ENCODE measurements around the gene COMMD6.

COMMD6 gene

DNA sequence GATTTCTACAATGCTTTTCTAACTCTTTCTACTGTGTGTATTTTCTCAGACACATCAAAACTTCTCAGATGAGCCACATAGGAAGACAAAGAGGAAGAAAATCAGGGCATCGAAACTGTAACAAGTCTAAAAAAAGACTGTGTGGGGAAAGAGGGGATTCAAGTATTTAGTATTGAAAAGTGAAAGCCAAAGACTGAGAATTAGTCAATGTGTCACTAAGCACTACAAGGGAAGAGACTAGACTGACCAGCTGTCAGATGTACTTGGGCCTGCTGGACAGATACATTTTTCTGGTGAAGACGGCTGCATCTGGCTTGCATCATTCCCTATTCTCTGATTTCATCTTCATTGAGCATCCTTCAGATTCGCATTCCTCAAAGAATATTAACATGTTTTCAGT lies 25.4 kb downstream of the COMMD6 start:
- H4K20me1 ChIP-seq (ENCODE audit: insufficient read depth, low read length, poor library complexity, severe bottlenecking): no peaks in the 10 kb centered on the region

DNA sequence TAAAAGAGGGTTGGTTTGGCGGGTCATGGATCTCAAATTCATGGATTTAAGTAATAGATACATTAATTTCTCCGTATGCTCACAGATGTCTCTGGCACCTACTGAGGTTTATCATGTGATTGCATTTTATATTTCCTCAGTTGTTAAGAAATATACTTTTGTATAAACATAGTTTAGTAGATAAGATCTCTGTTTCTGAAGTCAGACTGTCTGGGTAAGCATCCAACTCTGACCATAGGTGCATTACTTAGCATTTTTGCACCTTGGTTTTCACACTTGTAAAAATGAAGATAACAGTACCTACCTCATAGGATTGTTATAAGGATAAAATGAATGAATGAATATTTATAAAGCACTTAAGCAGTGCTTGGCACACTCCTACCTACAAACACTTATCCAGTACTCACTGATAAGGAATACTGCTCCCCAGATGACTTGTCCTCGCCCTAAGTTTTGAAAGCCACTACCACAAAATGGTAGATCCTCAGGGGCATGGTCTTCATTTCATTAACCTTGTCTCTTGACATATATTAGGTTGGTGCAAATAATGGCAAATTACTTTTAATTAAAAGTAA lies 26.5 kb downstream of the COMMD6 start:
- H3K4me3 ChIP-seq (ENCODE audit: low read length, poor library complexity, severe bottlenecking): no peak overlapping the region
- no peaks in the 10 kb centered on the region for H3K9me2 ChIP-seq (replicated peaks; ENCODE audit: low read depth, low read length)
- peaks cover 22% of the 10 kb centered on the region for H3K9me3 ChIP-seq (ENCODE audit: insufficient read depth, low read depth, low read length)
- H2AFZ ChIP-seq (ENCODE audit: low read length): no peak overlapping the region
- H3K36me3 ChIP-seq (ENCODE audit: insufficient read depth, low read length): peaks cover 6% of the 10 kb centered on the region; the same call in 1 of the 2 replicates
- H3K4me1 ChIP-seq (ENCODE audit: insufficient read depth, low read length, poor library complexity, severe bottlenecking): peaks cover 66% of the 10 kb centered on the region
- no peaks in the 10 kb centered on the region for H3K79me2 ChIP-seq (ENCODE audit: insufficient read depth, low read length)
- H3K27me3 ChIP-seq (ENCODE audit: insufficient read depth, low read length, poor library complexity, severe bottlenecking): no peaks in the 10 kb centered on the region
- H3K9ac ChIP-seq (ENCODE audit: low read depth, low read length, poor library complexity, severe bottlenecking): no peak overlapping the region
- peak overlapping the region; percentile 39 for H3K4me2 ChIP-seq (ENCODE audit: low read depth, low read length, poor library complexity, severe bottlenecking)
- H4K20me1 ChIP-seq (ENCODE audit: insufficient read depth, low read length, poor library complexity, severe bottlenecking): no peaks in the 10 kb centered on the region
- TF ChIP-seq, protein P1, sequence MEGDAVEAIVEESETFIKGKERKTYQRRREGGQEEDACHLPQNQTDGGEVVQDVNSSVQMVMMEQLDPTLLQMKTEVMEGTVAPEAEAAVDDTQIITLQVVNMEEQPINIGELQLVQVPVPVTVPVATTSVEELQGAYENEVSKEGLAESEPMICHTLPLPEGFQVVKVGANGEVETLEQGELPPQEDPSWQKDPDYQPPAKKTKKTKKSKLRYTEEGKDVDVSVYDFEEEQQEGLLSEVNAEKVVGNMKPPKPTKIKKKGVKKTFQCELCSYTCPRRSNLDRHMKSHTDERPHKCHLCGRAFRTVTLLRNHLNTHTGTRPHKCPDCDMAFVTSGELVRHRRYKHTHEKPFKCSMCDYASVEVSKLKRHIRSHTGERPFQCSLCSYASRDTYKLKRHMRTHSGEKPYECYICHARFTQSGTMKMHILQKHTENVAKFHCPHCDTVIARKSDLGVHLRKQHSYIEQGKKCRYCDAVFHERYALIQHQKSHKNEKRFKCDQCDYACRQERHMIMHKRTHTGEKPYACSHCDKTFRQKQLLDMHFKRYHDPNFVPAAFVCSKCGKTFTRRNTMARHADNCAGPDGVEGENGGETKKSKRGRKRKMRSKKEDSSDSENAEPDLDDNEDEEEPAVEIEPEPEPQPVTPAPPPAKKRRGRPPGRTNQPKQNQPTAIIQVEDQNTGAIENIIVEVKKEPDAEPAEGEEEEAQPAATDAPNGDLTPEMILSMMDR (conservative IDR thresholded peaks at IDR 0.05; ENCODE audit: low read length): 0 out of 2 replicates have a peak, but pooled peaks have one; percentile 1
- no peak for TF ChIP-seq EZH2phosphoT487 (IDR thresholded peaks at IDR 0.05; ENCODE audit: borderline replicate concordance)
- peaks cover 8% of the 10 kb centered on the region; the same call in 1 of the 2 replicates for H3F3A ChIP-seq (ENCODE audit: low read depth)

More for the DNA sequence above, 25.4 kb downstream of the COMMD6 start:
- H3K9me3 ChIP-seq (ENCODE audit: insufficient read depth, low read depth, low read length): peaks cover 28% of the 10 kb centered on the region
- H3K9ac ChIP-seq (ENCODE audit: low read depth, low read length, poor library complexity, severe bottlenecking): no peak overlapping the region
- no peak overlapping the region for H3K4me3 ChIP-seq (ENCODE audit: low read length, poor library complexity, severe bottlenecking)
- no peaks in the 10 kb centered on the region for H3K79me2 ChIP-seq (ENCODE audit: insufficient read depth, low read length)
- no peak overlapping the region for H3K4me2 ChIP-seq (ENCODE audit: low read depth, low read length, poor library complexity, severe bottlenecking)
- H3K36me3 ChIP-seq (ENCODE audit: insufficient read depth, low read length): peaks cover 6% of the 10 kb centered on the region; the same call in 1 of the 2 replicates
- no peak for TF ChIP-seq EZH2phosphoT487 (IDR thresholded peaks at IDR 0.05; ENCODE audit: borderline replicate concordance)
- TF ChIP-seq, protein P1 (conservative IDR thresholded peaks at IDR 0.05; ENCODE audit: low read length): no peak
- peaks cover 59% of the 10 kb centered on the region for H3K4me1 ChIP-seq (ENCODE audit: insufficient read depth, low read length, poor library complexity, severe bottlenecking)
- peaks cover 8% of the 10 kb centered on the region; the same call in 1 of the 2 replicates for H3F3A ChIP-seq (ENCODE audit: low read depth)
- H3K9me2 ChIP-seq (replicated peaks; ENCODE audit: low read depth, low read length): no peaks in the 10 kb centered on the region
- peak overlapping the region; percentile 45; the same call in 1 of the 2 replicates for H2AFZ ChIP-seq (ENCODE audit: low read length)
- H3K27me3 ChIP-seq (ENCODE audit: insufficient read depth, low read length, poor library complexity, severe bottlenecking): no peaks in the 10 kb centered on the region

DNA sequence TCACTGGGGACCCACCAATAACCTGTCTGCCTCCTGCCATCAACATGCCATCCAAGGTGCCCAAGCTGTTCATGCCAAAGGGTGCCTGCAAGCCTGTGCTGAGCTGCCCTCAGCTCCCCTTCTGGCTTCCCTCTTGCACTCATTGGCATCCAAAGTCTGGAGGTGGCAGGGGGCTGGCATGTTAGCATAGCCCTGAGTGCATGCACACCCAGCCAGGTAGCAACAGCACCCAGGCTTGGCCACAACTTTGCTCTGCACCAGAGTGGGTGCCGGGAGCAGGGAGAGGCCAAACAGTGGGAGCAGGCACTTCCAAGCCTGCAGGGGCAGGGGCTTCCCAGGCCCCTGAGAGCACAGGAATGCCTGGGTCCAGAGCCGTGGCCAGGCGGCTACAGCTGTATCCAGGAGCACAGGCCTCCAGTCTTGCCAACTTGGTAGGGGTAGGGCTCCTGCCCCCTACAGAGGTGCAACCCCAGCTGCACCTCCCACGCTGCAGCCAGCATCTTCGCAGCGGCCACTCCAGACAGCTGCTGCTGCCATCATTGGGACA lies 29.6 kb downstream of the COMMD6 start:
- no peaks in the 10 kb centered on the region for H3K79me2 ChIP-seq (ENCODE audit: insufficient read depth, low read length)
- no peak for TF ChIP-seq EZH2phosphoT487 (IDR thresholded peaks at IDR 0.05; ENCODE audit: borderline replicate concordance)
- TF ChIP-seq, protein P1 (conservative IDR thresholded peaks at IDR 0.05; ENCODE audit: low read length): no peak
- peak overlapping the region; percentile 35 for H3K9ac ChIP-seq (ENCODE audit: low read depth, low read length, poor library complexity, severe bottlenecking)
- no peak overlapping the region for H3K4me3 ChIP-seq (ENCODE audit: low read length, poor library complexity, severe bottlenecking)
- peaks cover 43% of the 10 kb centered on the region for H3K4me1 ChIP-seq (ENCODE audit: insufficient read depth, low read length, poor library complexity, severe bottlenecking)
- peak overlapping the region; percentile 50 for H3K4me2 ChIP-seq (ENCODE audit: low read depth, low read length, poor library complexity, severe bottlenecking)
- no peaks in the 10 kb centered on the region for H3K27me3 ChIP-seq (ENCODE audit: insufficient read depth, low read length, poor library complexity, severe bottlenecking)
- H3K9me2 ChIP-seq (replicated peaks; ENCODE audit: low read depth, low read length): no peaks in the 10 kb centered on the region
- H2AFZ ChIP-seq (ENCODE audit: low read length): peak overlapping the region; percentile 34
- no peaks in the 10 kb centered on the region for H3K9me3 ChIP-seq (ENCODE audit: insufficient read depth, low read depth, low read length)
- no peaks in the 10 kb centered on the region for H3F3A ChIP-seq (ENCODE audit: low read depth)
- H3K36me3 ChIP-seq (ENCODE audit: insufficient read depth, low read length): no peaks in the 10 kb centered on the region
- H4K20me1 ChIP-seq (ENCODE audit: insufficient read depth, low read length, poor library complexity, severe bottlenecking): no peaks in the 10 kb centered on the region

All from Loucy (cell line).